HepG2 (cell line): ENCODE results near the gene TCF7L2. TPM values are rescaled to one million over a fixed set of nuclear protein-coding genes. Genes with fewer than 3 reads are reported as not detected.
A peak's percentile ranks its signal among the peaks of the same experiment; 100 is the strongest.

Source experiments
- ATF7 ChIP-seq, 2 experiments: fragments of 450-650 bp in 1 of 2; sonication (generic) in 1 of 2; formaldehyde crosslinking in 1 of 2; IDR thresholded peaks; 2 replicates each; pipeline versions ENCODE4 v1.4.0 to v1.6.1; 2016 to 2020; ENCODE audit warnings: antibody characterized with exemption in 1 of 2, mild to moderate bottlenecking in 1 of 2, missing genetic modification reagents in 1 of 2
- ATM ChIP-seq: fragments of 450-650 bp; IDR thresholded peaks from 2 replicates; pipeline ENCODE4 v1.7.1; 2017; ENCODE audit warnings: mild to moderate bottlenecking, borderline replicate concordance
- CBX1 ChIP-seq: IDR thresholded peaks from one replicate; pipeline ENCODE4 v1.6.1; 2016; ENCODE audit warnings: antibody characterized with exemption, low read depth
- GABPA ChIP-seq, 2 experiments: IDR thresholded peaks; 2 replicates each; pipeline ENCODE4 v1.6.1; 2011 to 2016; ENCODE audit warnings: low read depth in 2 of 2, low read length in 1 of 2, missing biosample characterization in 1 of 2, missing genetic modification characterization in 1 of 2
- KLF11 ChIP-seq: IDR thresholded peaks from 2 replicates; pipeline ENCODE4 v1.6.1; 2016; ENCODE audit warnings: missing compliant biosample characterization
- NCOA5 ChIP-seq: sonication (generic); formaldehyde crosslinking; IDR thresholded peaks from 2 replicates; pipeline ENCODE4 v1.4.0; 2020; ENCODE audit warnings: missing genetic modification reagents
- NFE2L1 ChIP-seq: sonication (generic); formaldehyde crosslinking; IDR thresholded peaks from 2 replicates; pipeline ENCODE4 v1.4.0; 2020; ENCODE audit warnings: missing genetic modification reagents, mild to moderate bottlenecking, borderline replicate concordance
- PAF1 ChIP-seq: IDR thresholded peaks from 2 replicates; pipeline ENCODE4 v1.6.1; 2016; ENCODE audit warnings: missing genetic modification reagents, missing compliant biosample characterization
- ZNF496 ChIP-seq: sonication (generic); formaldehyde crosslinking; IDR thresholded peaks from 2 replicates; pipeline ENCODE4 v1.8.1; 2023; ENCODE audit warnings: mild to moderate bottlenecking, moderate library complexity, missing genetic modification reagents; ENCODE audit not compliant: insufficient replicate concordance
- ZNF562 ChIP-seq: sonication (generic); formaldehyde crosslinking; IDR thresholded peaks from 2 replicates; pipeline ENCODE4 v1.8.0; 2022; ENCODE audit warnings: missing genetic modification reagents, borderline replicate concordance
- ZNF605 ChIP-seq: sonication (generic); formaldehyde crosslinking; IDR thresholded peaks from 2 replicates; pipeline ENCODE4 v1.8.0; 2022; ENCODE audit warnings: mild to moderate bottlenecking, missing genetic modification reagents
- ZNF703 ChIP-seq: sonication (generic); formaldehyde crosslinking; IDR thresholded peaks from 2 replicates; pipeline ENCODE4 v1.5.1; 2020; ENCODE audit warnings: missing genetic modification reagents, mild to moderate bottlenecking, moderate library complexity, borderline replicate concordance
- ZSCAN30 ChIP-seq: sonication (generic); formaldehyde crosslinking; IDR thresholded peaks from 2 replicates; pipeline ENCODE4 v1.5.0; 2020; ENCODE audit warnings: mild to moderate bottlenecking, missing genetic modification reagents
- polyA plus RNA-seq, 8 experiments: library from polyadenylated mRNA; depleted of rRNA in 3 of 8; stranded (reverse) in 7 of 8; unstranded in 1 of 8; fragments of >200 nt; fragmentation: Illumina TruSeq in 4 of 8; extraction: Trizol in 4 of 8; gene quantifications; 2 replicates each; pipeline versions ENCODE4 v1.2.1 to v1.2.3, GENCODE V29; 2011 to 2016; ENCODE audit warnings: low read depth in 4 of 8, missing spikeins in 1 of 8, mixed read lengths in 1 of 8; ENCODE audit not compliant: insufficient read depth in 1 of 8
- total RNA-seq, 5 experiments: library from RNA; depleted of rRNA; stranded (reverse); fragments of >200 nt; fragmentation: Illumina TruSeq; extraction: Trizol; gene quantifications; 2 replicates each; pipeline ENCODE4 v1.2.3, GENCODE V29; 2016; ENCODE audit warnings: low read depth in 1 of 5
- TF ChIP-seq, protein P1 (sequence below): IDR thresholded peaks from 2 replicates; pipeline ENCODE4 v1.6.1; 2016; ENCODE audit warnings: mild to moderate bottlenecking, missing biosample characterization, missing genetic modification reagents

The TCF7L2 gene
- total and polyA plus RNA-seq, 2 of the 13 experiments (the other 11 are each of a cell fraction or from before 2014, with no cell fraction given): 3.9 to 13.7 TPM

DNA sequence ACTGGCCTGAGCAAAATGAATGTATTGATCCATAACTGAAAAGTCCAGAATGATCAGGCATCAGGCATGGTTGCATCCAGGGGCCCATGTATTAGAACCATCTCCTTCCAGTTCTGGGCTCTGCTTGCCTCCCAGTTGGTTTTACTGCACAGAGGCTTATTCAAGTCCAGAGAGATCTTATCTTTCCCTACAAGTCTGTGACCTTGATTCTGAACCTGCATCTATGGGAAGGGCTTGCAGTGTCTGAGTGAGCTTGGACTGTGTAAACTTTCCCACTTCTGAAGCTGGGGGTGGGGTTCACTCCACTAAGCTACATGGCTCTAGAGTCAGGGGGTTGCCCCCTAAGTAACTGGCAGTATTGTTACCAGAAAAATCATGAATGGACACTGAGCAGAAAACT, 136.2 kb downstream of the TCF7L2 start (continued):
- TF ChIP-seq ZNF562 (CRISPR knock-in tag) (no peak), ZNF703 (CRISPR knock-in tag) (no peak), ATM (no peak), CBX1 (no peak), KLF11 (0 out of 2 replicates have a peak, but pooled peaks have one; percentile 60), PAF1 (no peak), ZNF605 (CRISPR knock-in tag) (no peak), ZNF496 (CRISPR knock-in tag) (no peak), ZSCAN30 (no peak), ATF7 (IDR thresholded peaks at IDR 0.05) (no peak), ATF7 (CRISPR knock-in tag; IDR thresholded peaks at IDR 0.05) (no peak), GABPA (IDR thresholded peaks at IDR 0.05; ENCODE audit: low read depth, low read length) (no peak), GABPA (CRISPR knock-in tag; IDR thresholded peaks at IDR 0.05; ENCODE audit: low read depth) (no peak), NCOA5 (CRISPR knock-in tag) (no peak), NFE2L1 (no peak)
- TF ChIP-seq, protein P1, sequence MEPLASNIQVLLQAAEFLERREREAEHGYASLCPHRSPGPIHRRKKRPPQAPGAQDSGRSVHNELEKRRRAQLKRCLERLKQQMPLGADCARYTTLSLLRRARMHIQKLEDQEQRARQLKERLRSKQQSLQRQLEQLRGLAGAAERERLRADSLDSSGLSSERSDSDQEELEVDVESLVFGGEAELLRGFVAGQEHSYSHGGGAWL (CRISPR knock-in tag): no peak
